ENCODE measurements around the gene CD74. TPM values are rescaled to one million over a fixed set of nuclear protein-coding genes. Genes with fewer than 3 reads are reported as not detected.

CD74 gene
- total RNA-seq, 1 donor from 2014 or later: 1.1 TPM

DNA sequence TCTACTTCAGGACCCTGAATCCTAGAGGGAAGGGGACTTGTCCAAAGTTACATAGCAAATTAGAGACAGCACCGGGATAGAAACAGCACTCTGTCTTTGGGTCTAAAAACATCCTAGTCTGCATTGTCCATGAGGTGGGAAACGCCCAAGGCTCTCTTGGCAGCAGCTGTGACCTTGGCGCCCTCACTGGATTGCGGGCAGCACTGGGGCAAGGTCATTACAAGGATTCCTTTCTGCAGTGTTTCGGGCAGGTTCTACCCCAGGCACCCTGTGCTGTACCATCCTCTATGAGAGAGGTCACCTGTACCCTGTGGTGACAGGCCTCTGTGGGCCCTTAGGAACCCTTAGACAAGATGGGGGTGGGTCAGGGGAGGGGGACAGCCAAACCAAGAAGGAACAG is 8.6 kb downstream of the CD74 start:
- Histone ChIP-seq H3K36me3 (ENCODE audit: control insufficient read depth, insufficient read depth, low read length) (peaks cover 11% of the 10 kb centered on the region), H3K4me3 (ENCODE audit: low read depth, low read length) (no peak overlapping the region), H3K27me3 (ENCODE audit: control insufficient read depth, insufficient read depth, low read length) (no peaks in the 10 kb centered on the region)
- DNase-seq (ENCODE audit: low read depth) (no peak), FAIRE-seq (peak; percentile 18)
- TF ChIP-seq CTCF (IDR thresholded peaks at IDR 0.05; ENCODE audit: insufficient read depth, low read length, severe bottlenecking): no peak

- no peaks in the 10 kb centered on the region for H3K27me3 ChIP-seq (ENCODE audit: control insufficient read depth, insufficient read depth, low read length)
- DNase-seq (ENCODE audit: low read depth) (no peak), FAIRE-seq (peak; percentile 40)
- peaks cover 15% of the 10 kb centered on the region for H3K36me3 ChIP-seq (ENCODE audit: control insufficient read depth, insufficient read depth, low read length)
- no peak overlapping the region for H3K4me3 ChIP-seq (ENCODE audit: low read depth, low read length)
- TF ChIP-seq CTCF (IDR thresholded peaks at IDR 0.05; ENCODE audit: insufficient read depth, low read length, severe bottlenecking): no peak
These were observed 9.8 kb downstream of the CD74 start for GRCh38 chr5:150402901-150403342.

- peaks cover 15% of the 10 kb centered on the region for H3K36me3 ChIP-seq (ENCODE audit: control insufficient read depth, insufficient read depth, low read length)
- no peak for FAIRE-seq
- H3K4me3 ChIP-seq (ENCODE audit: low read depth, low read length): no peak overlapping the region
These were observed 10.4 kb downstream of the CD74 start for GRCh38 chr5:150402229-150402773.

GRCh38 chr5:150401376-150402228 is 11.1 kb downstream of the CD74 start:
- TF ChIP-seq CTCF (IDR thresholded peaks at IDR 0.05; ENCODE audit: insufficient read depth, low read length, severe bottlenecking): no peak
- DNase-seq (ENCODE audit: low read depth) (no peak), FAIRE-seq (no peak)
- Histone ChIP-seq H3K27me3 (ENCODE audit: control insufficient read depth, insufficient read depth, low read length) (no peaks in the 10 kb centered on the region), H3K4me3 (ENCODE audit: low read depth, low read length) (no peak overlapping the region), H3K36me3 (ENCODE audit: control insufficient read depth, insufficient read depth, low read length) (peaks cover 15% of the 10 kb centered on the region)

More at GRCh38 chr5:150402229-150402773, 10.4 kb downstream of the CD74 start:
- DNase-seq (ENCODE audit: low read depth): no peak
- H3K27me3 ChIP-seq (ENCODE audit: control insufficient read depth, insufficient read depth, low read length): no peaks in the 10 kb centered on the region
- no peak for TF ChIP-seq CTCF (IDR thresholded peaks at IDR 0.05; ENCODE audit: insufficient read depth, low read length, severe bottlenecking)

- no peak for FAIRE-seq
- Histone ChIP-seq H3K36me3 (ENCODE audit: control insufficient read depth, insufficient read depth, low read length) (peaks cover 15% of the 10 kb centered on the region), H3K27me3 (ENCODE audit: control insufficient read depth, insufficient read depth, low read length) (no peaks in the 10 kb centered on the region), H3K4me3 (ENCODE audit: low read depth, low read length) (no peak overlapping the region)
- no peak for TF ChIP-seq CTCF (IDR thresholded peaks at IDR 0.05; ENCODE audit: insufficient read depth, low read length, severe bottlenecking)
- DNase-seq (ENCODE audit: low read depth): no peak
These were observed 11.7 kb downstream of the CD74 start for GRCh38 chr5:150401076-150401375.

All from bronchial epithelial cell (primary cell).